Measurements from ENCODE around the gene PANK4.
"Not testable (repeated sequence)": the region's sequence is repeated elsewhere in the genome, so short reads cannot be mapped to it uniquely, and the experiment has no call there.

Gene PANK4

GRCh38 chr1:2473198-2473597, 53.2 kb downstream of the PANK4 start:
- DNase-seq: no peak

DNA sequence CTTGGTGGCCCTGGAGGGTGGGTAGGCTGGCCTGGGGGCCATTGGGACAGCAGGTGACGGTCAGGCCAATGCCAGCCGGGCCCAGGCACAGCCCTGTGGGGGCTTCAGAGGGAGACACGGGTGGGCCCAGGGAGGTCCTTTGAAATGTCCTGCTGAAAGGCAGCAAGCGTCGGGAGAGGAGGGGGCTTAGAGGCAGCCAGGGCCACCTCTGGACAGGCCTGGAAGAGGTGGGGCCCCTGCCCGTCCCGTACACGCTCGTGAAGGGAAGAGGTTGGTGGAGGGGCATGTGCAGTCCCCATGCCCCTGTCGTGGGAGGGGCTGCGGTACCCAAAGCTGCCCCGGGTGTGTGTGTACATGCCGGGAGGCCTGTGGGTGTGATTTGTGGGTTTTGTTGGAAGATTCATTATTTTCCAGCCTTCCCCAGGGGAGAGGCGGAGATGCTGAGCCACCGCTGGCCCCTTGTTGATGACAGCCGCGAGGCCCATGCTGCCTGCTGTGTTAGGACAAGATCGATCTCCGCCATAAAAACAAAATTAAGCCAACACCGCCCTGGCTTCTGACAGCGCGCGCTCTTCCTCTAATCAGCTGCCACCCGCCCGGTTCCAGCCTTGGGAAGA, 53.7 kb downstream of the PANK4 start:
- no peak for DNase-seq

DNA sequence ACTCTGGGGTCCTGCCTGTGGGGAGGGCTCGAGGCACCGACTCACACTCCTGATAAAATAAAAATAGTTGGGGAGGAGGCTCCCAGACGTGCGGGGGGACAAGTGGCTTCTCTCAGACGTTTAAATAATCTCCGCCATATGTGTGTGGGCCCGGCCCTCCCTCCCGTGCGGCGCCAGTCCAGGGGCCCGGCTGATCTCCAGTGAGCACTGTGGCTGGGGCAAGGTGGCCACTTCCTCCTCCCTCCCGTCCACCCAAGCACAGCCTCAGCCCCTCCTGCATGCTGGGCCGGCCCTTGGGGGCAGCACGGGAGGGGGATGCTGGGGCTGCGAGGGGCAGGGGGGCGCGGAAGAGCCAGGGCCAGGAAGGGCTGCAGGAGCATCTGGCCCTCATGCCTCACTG, 54.3 kb downstream of the PANK4 start:
- no peak for DNase-seq

DNA sequence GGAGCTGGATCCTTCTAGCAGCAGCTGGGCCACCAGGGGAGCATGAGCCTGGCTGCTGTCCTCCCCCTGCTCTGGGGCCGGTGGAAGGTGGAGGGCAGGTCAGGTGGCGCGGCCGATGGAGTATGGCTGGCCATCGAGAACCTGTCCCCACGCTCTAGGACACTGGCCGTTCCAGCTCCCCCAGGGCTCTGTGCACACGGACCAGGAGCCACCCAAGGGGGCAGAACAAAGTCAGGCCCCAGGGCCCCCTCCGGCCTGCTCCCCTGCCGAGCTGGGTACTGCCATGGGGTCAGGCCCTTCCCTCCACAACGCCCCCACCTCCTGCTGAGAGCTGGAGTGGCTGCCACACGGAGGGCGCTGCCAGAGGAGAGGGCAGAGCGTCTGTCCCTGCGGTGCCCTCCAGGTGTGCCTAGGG, 54.8 kb downstream of the PANK4 start:
- DNase-seq: no peak

DNA sequence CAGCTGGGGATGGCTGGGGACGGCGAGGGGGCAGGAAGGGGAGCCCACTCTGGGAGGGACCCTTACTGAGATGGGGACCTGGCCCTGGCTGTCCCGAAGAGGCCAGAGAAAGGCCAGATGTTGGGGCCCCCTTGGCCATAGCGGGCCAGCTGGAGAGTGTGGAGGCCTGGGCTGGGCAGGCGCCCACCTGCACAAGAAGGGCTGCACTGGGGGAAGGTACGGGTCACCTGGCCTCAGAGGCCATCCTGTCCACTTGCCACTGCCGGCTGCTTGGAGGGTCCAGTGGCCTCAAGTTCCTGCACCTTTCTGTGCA, 55.3 kb downstream of the PANK4 start:
- DNase-seq: no peak

DNA sequence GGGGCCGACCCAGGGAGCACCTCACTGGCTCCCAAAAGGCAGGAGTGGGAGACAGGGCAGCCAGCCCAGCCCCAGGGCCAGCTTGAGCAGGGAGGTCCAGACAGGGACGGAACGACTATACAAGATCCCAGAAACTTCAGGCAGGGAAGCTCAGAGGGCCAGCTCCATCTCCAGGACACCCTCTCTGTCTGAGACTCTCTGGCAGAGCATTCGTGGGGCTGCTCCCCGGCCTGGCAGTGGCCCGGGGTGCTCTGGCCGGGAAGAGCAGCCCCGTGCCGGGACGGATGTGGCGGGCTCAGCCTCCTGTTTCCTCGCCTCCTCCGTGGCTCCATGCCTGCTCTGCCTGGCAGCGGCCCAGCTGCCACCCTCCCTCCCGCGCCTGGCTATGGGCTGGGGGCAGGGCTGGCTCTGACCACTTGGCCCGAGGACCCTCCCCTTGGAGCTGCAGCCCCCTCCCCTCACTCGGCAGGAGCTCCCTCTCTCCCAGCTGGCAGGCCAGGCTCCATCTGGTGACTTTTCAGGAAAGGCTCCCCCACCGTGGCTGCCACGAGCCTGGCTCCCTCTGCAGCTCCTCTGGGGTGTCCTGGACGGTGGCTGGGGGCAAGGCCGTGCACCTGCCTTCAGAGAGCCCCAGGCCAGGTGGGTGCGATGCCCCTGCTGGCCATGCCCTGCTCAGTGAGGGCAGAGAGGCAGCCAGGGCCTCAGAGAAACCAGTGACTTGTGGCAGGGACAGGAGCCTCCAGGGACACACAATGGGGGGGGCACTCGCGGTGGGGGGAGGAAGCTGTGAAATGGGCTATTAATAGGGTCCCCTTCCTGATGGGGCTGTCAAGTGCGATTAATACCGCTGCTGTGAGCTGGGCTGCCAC, 55.9 kb downstream of the PANK4 start:
- DNase-seq: no peak

DNA sequence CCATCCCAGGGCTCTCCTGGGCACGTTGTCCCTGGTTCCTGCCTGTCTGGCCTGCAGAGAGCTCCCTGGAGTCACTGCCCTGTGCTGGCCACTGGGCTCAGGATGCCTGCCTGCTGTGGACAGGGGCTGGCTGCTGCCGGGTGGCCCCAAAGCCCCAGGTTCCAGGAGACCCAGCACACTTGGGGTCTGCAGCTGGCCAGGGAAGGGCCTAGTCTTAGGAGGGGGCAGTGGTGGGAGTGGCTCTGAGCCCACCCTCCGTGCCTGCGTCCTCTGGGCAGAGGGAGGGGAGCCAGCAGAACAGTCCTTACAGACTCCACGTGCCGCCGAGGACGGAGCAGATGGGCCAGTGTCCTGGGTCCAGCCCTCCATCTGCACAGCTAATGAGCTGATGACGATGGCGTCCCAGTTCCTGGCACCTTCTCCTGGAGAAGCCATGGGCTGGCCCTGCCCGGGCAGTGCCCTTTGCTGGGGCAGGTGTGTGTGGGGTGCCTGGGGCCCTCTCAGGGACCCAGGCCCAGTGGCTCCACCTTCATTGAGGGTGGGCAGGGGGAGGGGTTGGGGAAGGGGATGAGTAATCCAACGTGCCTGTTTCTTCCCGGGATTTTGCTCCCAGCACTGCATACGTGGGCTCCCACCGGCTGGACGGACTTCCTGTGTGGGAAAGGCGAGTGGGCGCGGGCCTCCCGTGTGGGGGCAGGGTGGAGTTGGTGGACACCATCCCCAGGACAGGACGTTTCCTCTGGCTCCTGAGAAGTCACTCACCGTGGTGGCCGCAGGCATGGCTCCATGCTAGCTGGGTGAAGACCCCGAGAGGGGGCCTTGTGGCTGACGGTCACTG, 57.1 kb downstream of the PANK4 start:
- DNase-seq: no peak

- DNase-seq: no peak
Observed at GRCh38 chr1:2468540-2468939, 57.9 kb downstream of the PANK4 start.

GRCh38 chr1:2468041-2468472, 58.3 kb downstream of the PANK4 start:
- peak; percentile 37 for DNase-seq

- peak; percentile 36 for DNase-seq
Observed at GRCh38 chr1:2466958-2467554, 59.3 kb downstream of the PANK4 start.

GRCh38 chr1:2466270-2466665, 60.1 kb downstream of the PANK4 start:
- no peak for DNase-seq

- no peak for DNase-seq
Observed at GRCh38 chr1:2465371-2466269, 60.8 kb downstream of the PANK4 start.

- no peak for DNase-seq
Observed at GRCh38 chr1:2463396-2463795, 63.0 kb downstream of the PANK4 start.

DNA sequence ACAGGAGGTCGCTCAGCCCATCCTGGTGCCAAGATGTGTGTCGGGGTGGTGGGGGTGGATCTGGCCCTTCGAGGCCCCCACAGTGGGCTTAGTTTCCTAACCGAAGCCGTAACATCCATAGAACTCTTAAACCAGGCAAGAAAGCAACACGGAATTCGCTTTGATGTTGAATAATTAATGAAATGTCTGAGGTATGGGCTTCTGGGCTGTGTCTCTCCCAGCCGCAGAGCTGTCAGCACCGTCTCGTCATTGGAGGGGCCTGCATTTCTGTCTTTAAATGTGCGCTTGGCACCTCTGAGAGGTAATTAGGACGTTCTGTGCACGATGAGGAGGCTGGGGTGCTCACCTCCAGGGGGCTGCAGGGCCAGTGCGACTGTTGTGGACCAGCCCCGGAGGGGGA, 63.6 kb downstream of the PANK4 start:
- no peak for DNase-seq

GRCh38 chr1:2460996-2461751, 65.2 kb downstream of the PANK4 start:
- DNase-seq: no peak

DNA sequence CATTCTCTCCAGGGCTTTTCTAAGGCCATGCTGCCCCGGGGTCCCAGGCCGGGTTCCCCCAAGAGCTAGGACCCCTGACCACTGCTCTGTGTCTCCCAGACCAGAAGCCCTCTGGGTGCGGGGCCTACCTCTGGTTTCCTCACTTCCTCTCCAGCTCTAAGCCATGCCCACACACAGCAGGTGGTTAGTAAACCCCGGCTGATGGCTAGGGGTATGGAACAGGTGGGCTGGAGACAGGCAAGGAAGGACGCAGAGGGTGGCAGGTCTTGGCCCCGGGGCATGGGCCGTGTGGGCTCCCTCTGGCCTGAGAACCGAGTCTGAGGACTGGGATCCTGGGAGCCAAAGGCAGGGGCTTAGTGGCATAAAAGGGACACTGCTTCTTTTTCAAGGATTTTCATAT, 66.2 kb downstream of the PANK4 start:
- DNase-seq: no peak

DNA sequence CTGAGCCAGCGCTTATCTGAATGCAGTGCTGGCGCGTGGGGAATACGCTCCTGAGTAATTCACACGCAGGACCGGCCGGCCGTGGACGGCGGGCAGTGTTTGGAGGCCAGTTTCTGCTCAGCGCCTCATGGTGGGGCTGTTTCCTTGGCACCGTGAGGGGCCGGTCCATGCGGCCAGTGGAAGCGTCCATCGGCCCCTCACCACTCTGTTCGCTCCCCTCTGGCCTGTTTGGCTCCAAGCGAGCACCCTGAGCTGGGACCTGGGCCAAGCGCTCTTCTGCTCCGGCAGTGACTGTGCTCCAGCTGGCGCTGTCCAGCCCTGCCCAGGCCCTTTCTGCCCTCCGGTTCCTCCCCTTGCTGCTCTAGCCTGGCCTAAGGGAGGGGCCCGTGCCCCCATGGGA, 66.6 kb downstream of the PANK4 start:
- DNase-seq: no peak

DNA sequence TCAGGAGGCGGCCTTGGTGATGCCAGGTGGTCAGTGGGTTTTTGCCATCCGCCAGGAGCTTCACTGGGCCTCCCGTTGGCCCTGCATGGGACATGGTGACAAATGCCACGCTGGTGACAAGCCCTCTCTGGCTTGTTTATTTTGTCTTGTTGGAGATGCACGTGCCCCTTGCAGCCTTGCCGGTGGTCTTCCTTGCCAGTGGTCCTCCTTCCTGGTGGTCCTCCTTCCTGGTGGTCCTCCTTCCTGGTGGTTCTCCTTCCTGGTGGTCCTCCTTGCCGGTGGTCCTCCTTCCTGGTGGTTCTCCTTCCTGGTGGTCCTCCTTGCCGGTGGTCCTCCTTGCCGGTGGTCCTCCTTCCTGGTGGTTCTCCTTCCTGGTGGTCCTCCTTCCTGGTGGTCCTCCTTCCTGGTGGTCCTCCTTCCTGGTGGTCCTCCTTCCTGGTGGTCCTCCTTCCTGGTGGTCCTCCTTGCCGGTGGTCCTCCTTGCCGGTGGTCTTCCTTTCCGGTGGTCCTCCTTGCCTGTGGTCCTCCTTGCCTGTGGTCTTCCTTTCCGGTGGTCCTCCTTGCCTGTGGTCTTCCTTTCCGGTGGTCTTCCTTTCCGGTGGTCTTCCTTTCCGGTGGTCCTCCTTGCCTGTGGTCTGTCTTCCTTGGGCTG, 67.2 kb downstream of the PANK4 start:
- DNase-seq: not testable (repeated sequence)

- no peak for DNase-seq
Observed at GRCh38 chr1:2458687-2459086, 67.7 kb downstream of the PANK4 start.

Measured in stimulated activated CD4-positive, alpha-beta T cell treated with anti-CD3 and anti-CD28 coated beads, Interleukin-12 subunit alpha, Interleukin-12 subunit beta, amount 100 ng/mL, for 4 hours (primary cell).